ENCODE data around the gene COLEC12.

- no peak for TF ChIP-seq CTCF (IDR thresholded peaks at IDR 0.05)
- no peak for TF ChIP-seq POLR2A (IDR thresholded peaks at IDR 0.05)
Measured at GRCh38 chr18:361941-362310, 138.6 kb downstream of the COLEC12 start.
